SK-N-SH (cell line): ENCODE data around the gene HMOX1. TPM values are rescaled to one million over a fixed set of nuclear protein-coding genes. Genes with fewer than 3 reads are reported as not detected.

Experiments
- CTCF ChIA-PET: fragments of 300-600, 350-600 bp; formaldehyde crosslinking; extraction: SDS; loops from one replicate; lab custom pipeline; 2021; lab: Yijun Ruan, JAX
- POLR2A ChIA-PET: fragments of 350-600 bp; sonication (Branson Sonifier 250); formaldehyde crosslinking; extraction: SDS; loops from one replicate; lab custom pipeline; 2020; ENCODE audit warnings: antibody characterized with exemption, inconsistent platforms; lab: Yijun Ruan, JAX
- DNase-seq: peaks from one replicate; pipeline ENCODE4 v3.0.0; 2012
- H2AFZ ChIP-seq: fragments of 200-600 bp; sonication (generic); 2 replicates; pipeline ENCODE4 v1.8.1; 2016; ENCODE audit warnings: antibody characterized with exemption, mild to moderate bottlenecking, low read depth
- H3F3A ChIP-seq: fragments of 200-600 bp; sonication (generic); replicated peaks from 2 replicates; pipeline ENCODE3; 2016; ENCODE audit warnings: antibody characterized with exemption, mild to moderate bottlenecking; ENCODE audit not compliant: insufficient read depth
- H3K27ac ChIP-seq, 2 experiments: fragments of 200-500 bp in 1 of 2; fragments of 200-600 bp in 1 of 2; sonication (Bioruptor generic) in 1 of 2; sonication (generic), shearing (Covaris generic) in 1 of 2; 2 replicates each; pipeline versions ENCODE4 v1.5.1 to v1.6.1; 2014 to 2016; ENCODE audit warnings: low read depth in 2 of 2, inconsistent platforms in 1 of 2, low read length in 1 of 2, mild to moderate bottlenecking in 1 of 2, mixed read lengths in 1 of 2
- H3K27me3 ChIP-seq: fragments of 200-600 bp; sonication (generic), shearing (Covaris generic); 2 replicates; pipeline ENCODE4 v1.6.1; 2016; ENCODE audit warnings: mixed run types; ENCODE audit not compliant: insufficient read depth
- H3K36me3 ChIP-seq, 2 experiments: fragments of 200-500 bp in 1 of 2; fragments of 200-600 bp in 1 of 2; sonication (Bioruptor generic) in 1 of 2; sonication (generic) in 1 of 2; replicated peaks in 1 of 2; 2 replicates each; pipeline versions ENCODE3 to v1.5.1; 2014 to 2016; ENCODE audit warnings: low read length in 1 of 2, mild to moderate bottlenecking in 1 of 2; ENCODE audit not compliant: insufficient read depth in 2 of 2, control insufficient read depth in 1 of 2
- H3K4me1 ChIP-seq, 2 experiments: fragments of 200-500 bp in 1 of 2; fragments of 200-600 bp in 1 of 2; sonication (Bioruptor generic) in 1 of 2; sonication (generic), shearing (Covaris generic) in 1 of 2; 2 replicates each; pipeline versions ENCODE4 v1.5.1 to v1.6.1; 2014 to 2016; ENCODE audit warnings: low read depth in 1 of 2, low read length in 1 of 2, mixed run types in 1 of 2; ENCODE audit not compliant: insufficient read depth in 2 of 2, control insufficient read depth in 1 of 2
- H3K4me2 ChIP-seq: fragments of 200-600 bp; sonication (generic), shearing (Covaris generic); 2 replicates; pipeline ENCODE4 v1.6.1; 2017; ENCODE audit warnings: mixed run types
- H3K4me3 ChIP-seq, 2 experiments: fragments of 200-500 bp in 1 of 2; fragments of 200-600 bp in 1 of 2; sonication (Bioruptor generic) in 1 of 2; sonication (generic), shearing (Covaris generic) in 1 of 2; 2 replicates each; pipeline versions ENCODE4 v1.5.1 to v1.8.1; 2014 to 2016; ENCODE audit warnings: low read depth in 2 of 2, inconsistent platforms in 1 of 2, low read length in 1 of 2, mild to moderate bottlenecking in 1 of 2, mixed read lengths in 1 of 2, moderate library complexity in 1 of 2
- H3K79me2 ChIP-seq: fragments of 200-600 bp; sonication (generic); 2 replicates; pipeline ENCODE4 v1.8.1; 2017; ENCODE audit warnings: mild to moderate bottlenecking; ENCODE audit not compliant: insufficient read depth
- H3K9ac ChIP-seq: fragments of 200-600 bp; sonication (generic); 2 replicates; pipeline ENCODE4 v1.6.1; 2017; ENCODE audit warnings: mixed run types
- H3K9me2 ChIP-seq: fragments of 200-600 bp; sonication (generic); 2 replicates; pipeline ENCODE4 v1.6.1; 2017; ENCODE audit warnings: mixed run types
- H3K9me3 ChIP-seq: fragments of 200-600 bp; sonication (generic); 2 replicates; pipeline ENCODE4 v1.6.1; 2017; ENCODE audit warnings: mixed run types, mild to moderate bottlenecking, moderate library complexity
- H4K20me1 ChIP-seq: fragments of 200-600 bp; sonication (generic); 2 replicates; pipeline ENCODE4 v1.6.1; 2017; ENCODE audit warnings: mild to moderate bottlenecking, mixed run types; ENCODE audit not compliant: insufficient read depth
- ELF1 ChIP-seq: IDR thresholded peaks from 2 replicates; pipeline ENCODE4 v1.4.0; 2012
- EP300 ChIP-seq, 2 experiments: IDR thresholded peaks; 2 replicates each; pipeline versions ENCODE4 v1.4.0 to v1.6.1; 2012; ENCODE audit warnings: borderline replicate concordance in 1 of 2, low read depth in 1 of 2, low read length in 1 of 2
- FOSL2 ChIP-seq: IDR thresholded peaks from 2 replicates; pipeline ENCODE4 v1.4.0; 2012; ENCODE audit warnings: low read depth, mild to moderate bottlenecking, moderate library complexity, borderline replicate concordance
- FOXJ3 ChIP-seq: sonication (generic); formaldehyde crosslinking; IDR thresholded peaks from 2 replicates; pipeline ENCODE4 v1.5.1; 2020; ENCODE audit warnings: mild to moderate bottlenecking, missing genetic modification reagents
- FOXM1 ChIP-seq: IDR thresholded peaks from 2 replicates; pipeline ENCODE4 v1.4.0; 2012; ENCODE audit warnings: low read depth, mild to moderate bottlenecking
- GABPA ChIP-seq: IDR thresholded peaks from 2 replicates; pipeline ENCODE4 v1.4.0; 2012; ENCODE audit warnings: low read depth, mild to moderate bottlenecking
- GATA2 ChIP-seq: sonication (generic); formaldehyde crosslinking; IDR thresholded peaks from 2 replicates; pipeline ENCODE4 v1.5.0; 2020; ENCODE audit warnings: mild to moderate bottlenecking, missing genetic modification reagents
- IRF3 ChIP-seq: fragments of 150-350 bp; IDR thresholded peaks from 2 replicates; pipeline ENCODE4 v1.6.1; 2016; ENCODE audit warnings: mild to moderate bottlenecking, low read depth, low read length
- MEF2A ChIP-seq: IDR thresholded peaks from 2 replicates; pipeline ENCODE4 v1.4.0; 2012; ENCODE audit warnings: low read depth, borderline replicate concordance
- POLR2AphosphoS5 ChIP-seq: IDR thresholded peaks from 2 replicates; pipeline ENCODE4 v1.6.1; 2012; ENCODE audit warnings: low read depth, low read length
- RAD21 ChIP-seq: IDR thresholded peaks from 2 replicates; pipeline ENCODE4 v1.6.1; 2012; ENCODE audit warnings: mild to moderate bottlenecking, low read length
- RCOR1 ChIP-seq: fragments of 150-350 bp; IDR thresholded peaks from 2 replicates; pipeline ENCODE4 v1.6.1; 2017; ENCODE audit warnings: antibody characterized with exemption, low read length
- REST ChIP-seq: IDR thresholded peaks from 2 replicates; pipeline ENCODE4 v1.6.1; 2012; ENCODE audit warnings: mild to moderate bottlenecking, low read depth, low read length, moderate library complexity
- RFX5 ChIP-seq: IDR thresholded peaks from 2 replicates; pipeline ENCODE4 v1.6.1; 2012; ENCODE audit warnings: mild to moderate bottlenecking, improper control_type of control experiment, low read length
- SIN3A ChIP-seq: IDR thresholded peaks from 2 replicates; pipeline ENCODE4 v1.6.1; 2012; ENCODE audit warnings: low read depth, mild to moderate bottlenecking, low read length, moderate library complexity, borderline replicate concordance
- TAF1 ChIP-seq: IDR thresholded peaks from 2 replicates; pipeline ENCODE4 v1.6.1; 2012; ENCODE audit warnings: low read depth, mild to moderate bottlenecking, low read length, moderate library complexity, borderline replicate concordance
- TCF12 ChIP-seq: IDR thresholded peaks from 2 replicates; pipeline ENCODE4 v1.4.0; 2012
- TEAD4 ChIP-seq: IDR thresholded peaks from 2 replicates; pipeline ENCODE4 v1.4.0; 2012; ENCODE audit warnings: mild to moderate bottlenecking, borderline replicate concordance; ENCODE audit not compliant: insufficient read depth
- USF1 ChIP-seq: IDR thresholded peaks from 2 replicates; pipeline ENCODE4 v1.4.0; 2012; ENCODE audit warnings: low read depth, borderline replicate concordance
- USF2 ChIP-seq: fragments of 150-350 bp; IDR thresholded peaks from 2 replicates; pipeline ENCODE4 v1.6.1; 2017; ENCODE audit warnings: antibody characterized with exemption, low read length, low read depth, borderline replicate concordance
- WGBS: methylation state at CpG from one replicate; pipeline ENCODE4 v1.1.6; 2017; ENCODE audit warnings: low lambda C conversion rate; 5-methylcytosine and 5-hydroxymethylcytosine counted together
- polyA plus RNA-seq, 3 experiments: library from polyadenylated mRNA; depleted of rRNA; stranded (reverse); fragments of >200 nt; gene quantifications; 2 replicates each; pipeline ENCODE4 v1.2.3, GENCODE V29; 2012

Gene HMOX1
- polyA plus RNA-seq, 1 of the 3 experiments (the other 2 are of a cell fraction), result 13.7 TPM

GRCh38 chr22:35378621-35379020, 2.3 kb upstream of the HMOX1 start:
- CTCF ChIA-PET, result no interaction called here
- H3F3A ChIP-seq, result peaks cover 16% of the 10 kb centered on the region
- no peak overlapping the region for H3K4me2 ChIP-seq
- H3K9me2 ChIP-seq, result no peaks in the 10 kb centered on the region
- H3K9ac ChIP-seq, result no peak overlapping the region
- no peaks in the 10 kb centered on the region for H3K9me3 ChIP-seq
- TF ChIP-seq TCF12 (no peak), REST (no peak), RCOR1 (no peak), TAF1 (no peak), EP300 (IDR thresholded peaks at IDR 0.05; ENCODE audit: borderline replicate concordance in 1 of 2, low read depth in 1 of 2, low read length in 1 of 2) (no peak), FOXJ3 (CRISPR knock-in tag) (no peak), POLR2AphosphoS5 (no peak), RFX5 (no peak), FOSL2 (no peak), FOXM1 (no peak)
- H2AFZ ChIP-seq, result no peak overlapping the region
- H4K20me1 ChIP-seq, result no peaks in the 10 kb centered on the region
- H3K4me3 ChIP-seq, result no peak overlapping the region
- H3K36me3 ChIP-seq, result peaks cover 0 to 4% of the 10 kb centered on the region in 2 experiments
- no peaks in the 10 kb centered on the region for H3K27me3 ChIP-seq
- H3K27ac ChIP-seq, result no peak overlapping the region
- peaks cover 12 to 15% of the 10 kb centered on the region in 2 experiments; a peak in 2 of 4 replicates for H3K4me1 ChIP-seq
- DNase-seq, result no peak
- WGBS, result 92% methylated on average over 3 of the region's 3 CpGs
- H3K79me2 ChIP-seq, result no peaks in the 10 kb centered on the region; the same call in 1 of the 2 replicates
- POLR2A ChIA-PET, result no interaction called here

GRCh38 chr22:35379146-35379993, 1.5 kb upstream of the HMOX1 start:
- DNase-seq, result no peak
- POLR2A ChIA-PET, result interaction anchor here (0.6 kb wide), 1 partner anchor 28 kb away, joined by 5 read pairs; no protein-coding TSS in a partner anchor
- no peak overlapping the region for H3K4me3 ChIP-seq
- peaks cover 12 to 15% of the 10 kb centered on the region in 2 experiments; a peak in 2 of 4 replicates for H3K4me1 ChIP-seq
- H3K79me2 ChIP-seq, result no peaks in the 10 kb centered on the region; the same call in 1 of the 2 replicates
- peaks cover 16% of the 10 kb centered on the region for H3F3A ChIP-seq
- H3K9ac ChIP-seq, result no peak overlapping the region
- H3K9me3 ChIP-seq, result no peaks in the 10 kb centered on the region
- 84% methylated on average over 10 of the region's 10 CpGs for WGBS
- no peak overlapping the region for H2AFZ ChIP-seq
- H3K4me2 ChIP-seq, result no peak overlapping the region
- CTCF ChIA-PET, result interaction anchor here (1.0 kb wide), 1 partner anchor 8 kb away, joined by 3 read pairs; no protein-coding TSS in a partner anchor
- H3K9me2 ChIP-seq, result no peaks in the 10 kb centered on the region
- H3K27ac ChIP-seq, result no peak overlapping the region
- H3K27me3 ChIP-seq, result no peaks in the 10 kb centered on the region
- H3K36me3 ChIP-seq, result peaks cover 0 to 5% of the 10 kb centered on the region in 2 experiments
- no peaks in the 10 kb centered on the region for H4K20me1 ChIP-seq
- TF ChIP-seq IRF3, result no peak
- TF ChIP-seq USF1, result no peak
- TF ChIP-seq FOXJ3 (CRISPR knock-in tag), result no peak
- no peak for TF ChIP-seq POLR2AphosphoS5
- no peak for TF ChIP-seq TAF1
- no peak for TF ChIP-seq GABPA
- TF ChIP-seq USF2, result no peak
- no peak for TF ChIP-seq GATA2 (CRISPR knock-in tag)
- TF ChIP-seq ELF1, result no peak
- no peak for TF ChIP-seq TEAD4
- TF ChIP-seq MEF2A, result no peak
- TF ChIP-seq SIN3A, result no peak
- no peak for TF ChIP-seq RCOR1
- no peak for TF ChIP-seq EP300 (IDR thresholded peaks at IDR 0.05; ENCODE audit: borderline replicate concordance in 1 of 2, low read depth in 1 of 2, low read length in 1 of 2)
- TF ChIP-seq RAD21, result no peak
